IPS-18a (cell line): ENCODE data around the gene CABLES1.

Experiments
- H3K27ac ChIP-seq: one replicate; pipeline ENCODE4 v1.5.1; 2013; ENCODE audit warnings: low read length
- H3K27me3 ChIP-seq: one replicate; pipeline ENCODE4 v1.6.1; 2013; ENCODE audit warnings: mild to moderate bottlenecking, low read length; ENCODE audit not compliant: control insufficient read depth, insufficient read depth
- H3K36me3 ChIP-seq: one replicate; pipeline ENCODE4 v1.6.1; 2013; ENCODE audit warnings: low read depth, low read length; ENCODE audit not compliant: control insufficient read depth
- H3K4me1 ChIP-seq: one replicate; pipeline ENCODE4 v1.6.1; 2013; ENCODE audit warnings: low read depth, low read length; ENCODE audit not compliant: control insufficient read depth
- H3K4me3 ChIP-seq: one replicate; pipeline ENCODE4 v1.5.1; 2013; ENCODE audit warnings: low read length
- H3K9ac ChIP-seq: one replicate; pipeline ENCODE4 v1.6.1; 2013; ENCODE audit warnings: mild to moderate bottlenecking, low read length, moderate library complexity
- H3K9me3 ChIP-seq: one replicate; pipeline ENCODE4 v1.6.1; 2013; ENCODE audit warnings: low read depth, low read length; ENCODE audit not compliant: control insufficient read depth

The CABLES1 gene

GRCh38 chr18:23193742-23194141 is 58.5 kb downstream of the CABLES1 start:
- H3K9me3 ChIP-seq, result no peaks in the 10 kb centered on the region
- peaks cover 14% of the 10 kb centered on the region for H3K36me3 ChIP-seq
- no peak overlapping the region for H3K27ac ChIP-seq
- no peaks in the 10 kb centered on the region for H3K27me3 ChIP-seq
- H3K9ac ChIP-seq, result no peak overlapping the region
- H3K4me3 ChIP-seq, result no peak overlapping the region
- peaks cover 31% of the 10 kb centered on the region for H3K4me1 ChIP-seq

- H3K36me3 ChIP-seq, result peaks cover 14% of the 10 kb centered on the region
- no peak overlapping the region for H3K27ac ChIP-seq
- no peak overlapping the region for H3K4me3 ChIP-seq
Observed at GRCh38 chr18:23194155-23194996, 59.1 kb downstream of the CABLES1 start.

GRCh38 chr18:23194997-23195957 is 60.0 kb downstream of the CABLES1 start:
- H3K27ac ChIP-seq, result no peak overlapping the region
- no peaks in the 10 kb centered on the region for H3K27me3 ChIP-seq
- H3K4me1 ChIP-seq, result peaks cover 31% of the 10 kb centered on the region
- no peaks in the 10 kb centered on the region for H3K9me3 ChIP-seq
- no peak overlapping the region for H3K9ac ChIP-seq
- no peak overlapping the region for H3K4me3 ChIP-seq
- peaks cover 14% of the 10 kb centered on the region for H3K36me3 ChIP-seq

More at GRCh38 chr18:23194155-23194996, 59.1 kb downstream of the CABLES1 start:
- H3K9me3 ChIP-seq, result no peaks in the 10 kb centered on the region
- peaks cover 31% of the 10 kb centered on the region for H3K4me1 ChIP-seq
- no peaks in the 10 kb centered on the region for H3K27me3 ChIP-seq
- H3K9ac ChIP-seq, result no peak overlapping the region

GRCh38 chr18:23196119-23197007 is 61.1 kb downstream of the CABLES1 start:
- H3K27ac ChIP-seq, result no peak overlapping the region
- H3K4me3 ChIP-seq, result no peak overlapping the region
- no peak overlapping the region for H3K9ac ChIP-seq
- peaks cover 14% of the 10 kb centered on the region for H3K36me3 ChIP-seq
- H3K27me3 ChIP-seq, result no peaks in the 10 kb centered on the region
- H3K9me3 ChIP-seq, result no peaks in the 10 kb centered on the region
- H3K4me1 ChIP-seq, result peaks cover 31% of the 10 kb centered on the region

GRCh38 chr18:23198217-23198845 is 63.0 kb downstream of the CABLES1 start:
- Histone ChIP-seq H3K36me3 (peaks cover 14% of the 10 kb centered on the region), H3K4me3 (no peak overlapping the region), H3K9me3 (no peaks in the 10 kb centered on the region), H3K27me3 (no peaks in the 10 kb centered on the region), H3K27ac (no peak overlapping the region), H3K9ac (no peak overlapping the region), H3K4me1 (peaks cover 31% of the 10 kb centered on the region)

DNA sequence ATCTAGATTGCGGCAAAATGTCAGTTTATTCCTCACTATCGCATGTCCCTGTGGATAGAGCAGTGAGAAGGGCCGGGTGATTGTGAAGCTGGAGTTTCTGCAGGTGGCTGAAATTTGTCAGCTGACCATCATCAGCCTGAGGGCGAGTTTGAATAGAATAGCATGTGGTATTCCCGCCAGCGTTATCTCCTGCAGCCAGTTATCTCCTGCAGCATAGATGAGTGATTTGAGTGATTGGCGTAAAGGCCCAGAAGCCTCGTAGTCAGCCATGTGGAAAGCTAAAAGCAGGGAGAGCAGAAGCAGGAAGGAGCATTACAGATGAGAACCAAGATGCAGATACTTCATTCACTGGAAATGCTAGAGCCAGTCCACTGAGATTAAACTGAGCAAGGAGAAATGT is 65.5 kb downstream of the CABLES1 start:
- no peaks in the 10 kb centered on the region for H3K27me3 ChIP-seq
- no peak overlapping the region for H3K9ac ChIP-seq
- H3K4me3 ChIP-seq, result no peak overlapping the region
- no peaks in the 10 kb centered on the region for H3K9me3 ChIP-seq
- peaks cover 14% of the 10 kb centered on the region for H3K36me3 ChIP-seq
- no peak overlapping the region for H3K27ac ChIP-seq
- H3K4me1 ChIP-seq, result peaks cover 11% of the 10 kb centered on the region

DNA sequence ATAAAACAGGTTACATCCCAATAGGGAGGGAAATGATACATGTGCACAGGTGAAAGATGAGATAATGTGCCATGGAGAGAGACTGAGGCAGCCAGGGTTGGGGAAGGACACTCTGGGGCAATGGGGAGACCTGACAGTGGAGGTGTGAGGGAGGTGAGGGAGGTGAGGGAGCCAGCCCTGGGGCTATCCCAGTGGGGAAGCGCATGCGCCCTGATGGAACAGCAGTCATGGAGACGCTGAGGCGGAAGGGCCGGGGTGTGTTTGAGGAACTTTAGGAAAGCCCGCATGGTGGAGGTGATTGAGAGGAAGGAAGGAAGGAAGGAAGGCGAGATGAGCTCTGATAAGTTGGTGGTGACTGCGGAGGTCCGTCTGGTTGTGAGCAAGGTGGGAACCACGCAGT is 66.5 kb downstream of the CABLES1 start:
- no peaks in the 10 kb centered on the region for H3K27me3 ChIP-seq
- H3K4me1 ChIP-seq, result peaks cover 1% of the 10 kb centered on the region
- no peak overlapping the region for H3K27ac ChIP-seq
- H3K4me3 ChIP-seq, result no peak overlapping the region
- peaks cover 14% of the 10 kb centered on the region for H3K36me3 ChIP-seq
- no peak overlapping the region for H3K9ac ChIP-seq
- no peaks in the 10 kb centered on the region for H3K9me3 ChIP-seq

DNA sequence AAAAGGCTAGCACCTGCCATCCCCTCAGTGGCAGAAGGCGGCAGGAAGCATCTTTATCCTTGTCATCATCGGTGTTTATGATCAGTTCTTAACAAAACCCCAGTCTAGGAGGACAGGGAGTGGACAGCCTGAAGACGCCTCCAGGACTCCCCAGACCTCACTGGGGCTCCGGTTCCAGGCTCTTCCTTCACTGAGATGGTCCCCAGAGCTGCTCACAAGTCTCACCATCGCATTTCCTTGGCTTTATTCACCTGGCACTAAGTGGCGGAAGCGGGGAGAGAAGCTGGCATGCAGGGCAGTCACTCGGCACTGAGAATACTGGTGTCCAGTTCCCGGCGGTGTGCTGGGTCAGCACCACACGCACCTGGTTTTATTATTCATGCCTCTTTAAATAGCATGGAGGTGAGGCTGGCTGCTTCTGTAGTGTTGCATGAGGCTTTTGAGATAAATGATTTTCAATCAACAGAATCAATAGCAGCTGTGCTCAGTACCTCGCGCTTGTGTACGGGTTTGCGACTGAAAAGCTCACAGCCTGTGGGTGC is 68.7 kb downstream of the CABLES1 start:
- Histone ChIP-seq H3K9ac (no peak overlapping the region), H3K9me3 (no peaks in the 10 kb centered on the region), H3K4me1 (no peaks in the 10 kb centered on the region), H3K4me3 (no peak overlapping the region), H3K27me3 (no peaks in the 10 kb centered on the region), H3K27ac (no peak overlapping the region), H3K36me3 (no peaks in the 10 kb centered on the region)

- Histone ChIP-seq H3K27me3 (no peaks in the 10 kb centered on the region), H3K4me1 (no peaks in the 10 kb centered on the region), H3K9ac (no peak overlapping the region), H3K27ac (no peak overlapping the region), H3K4me3 (no peak overlapping the region), H3K9me3 (no peaks in the 10 kb centered on the region), H3K36me3 (no peaks in the 10 kb centered on the region)
Observed at GRCh38 chr18:23204589-23205235, 69.4 kb downstream of the CABLES1 start.

GRCh38 chr18:23205980-23206379 is 70.7 kb downstream of the CABLES1 start:
- Histone ChIP-seq H3K9ac (no peak overlapping the region), H3K4me3 (no peak overlapping the region), H3K27me3 (no peaks in the 10 kb centered on the region), H3K9me3 (no peaks in the 10 kb centered on the region), H3K27ac (no peak overlapping the region), H3K36me3 (no peaks in the 10 kb centered on the region), H3K4me1 (no peaks in the 10 kb centered on the region)
